ENCODE measurements around the gene PDCD11. TPM values are rescaled to one million over a fixed set of nuclear protein-coding genes. Genes with fewer than 3 reads are reported as not detected.

The PDCD11 gene
- total RNA-seq, 1 experiment from 2014 or later, result 78.8 TPM

- no peak for TF ChIP-seq E2F4 (CRISPR knock-in tag; IDR thresholded peaks at IDR 0.05; ENCODE audit: borderline replicate concordance, low read depth)
- TF ChIP-seq ATF1 (CRISPR knock-in tag; IDR thresholded peaks at IDR 0.05), result 0 out of 2 replicates have a peak, but pooled peaks have one; percentile 5
- Mint-ChIP-seq H3K27ac (peak overlapping the region; percentile 78), H3K9me3 (no peaks in the 10 kb centered on the region), H3K4me1 (peaks cover 25% of the 10 kb centered on the region), H3K27me3 (ENCODE audit: low read depth) (no peaks in the 10 kb centered on the region), H3K36me3 (peaks cover 64% of the 10 kb centered on the region), H3K4me3 (peak overlapping the region; percentile 100)
- DNase-seq (ENCODE audit: low spot score) (no peak), ATAC-seq (no peak)
- CTCF ChIA-PET, result interaction anchor here (0.6 to 1.3 kb wide), 3 partner anchors 89 to 561 kb away, joined by 3 read pairs; no protein-coding TSS in a partner anchor
- POLR2A ChIA-PET, result interaction anchor here (0.5 kb wide), 1 partner anchor 571 kb away, joined by 4 read pairs; no protein-coding TSS in a partner anchor
Observed at GRCh38 chr10:103396789-103397087, 312 bp downstream of the PDCD11 start.

- Mint-ChIP-seq H3K4me1 (peaks cover 25% of the 10 kb centered on the region), H3K4me3 (peak overlapping the region; percentile 100), H3K27me3 (ENCODE audit: low read depth) (no peaks in the 10 kb centered on the region), H3K9me3 (no peaks in the 10 kb centered on the region), H3K27ac (peak overlapping the region; percentile 78; the same call in 1 of the 2 replicates), H3K36me3 (peaks cover 64% of the 10 kb centered on the region)
- ChIA-PET POLR2A (interaction anchor here (0.5 kb wide), 1 partner anchor 572 kb away, joined by 4 read pairs; no protein-coding TSS in a partner anchor), CTCF (no interaction called here)
- no peak for ATAC-seq
- no peak for DNase-seq (ENCODE audit: low spot score)
- TF ChIP-seq MAX (CRISPR knock-in tag; IDR thresholded peaks at IDR 0.05) (no peak), ARID4B (CRISPR knock-in tag; IDR thresholded peaks at IDR 0.05; ENCODE audit: borderline replicate concordance) (no peak), ZNF532 (CRISPR knock-in tag; IDR thresholded peaks at IDR 0.05; ENCODE audit: borderline replicate concordance) (no peak), ZSCAN18 (CRISPR knock-in tag; IDR thresholded peaks at IDR 0.05) (no peak), FOXP4 (CRISPR knock-in tag; IDR thresholded peaks at IDR 0.05) (no peak), SMAD3 (CRISPR knock-in tag; IDR thresholded peaks at IDR 0.05; ENCODE audit: borderline replicate concordance) (no peak), USF1 (CRISPR knock-in tag; IDR thresholded peaks at IDR 0.05) (no peak), ZNF121 (CRISPR knock-in tag; IDR thresholded peaks at IDR 0.05) (no peak), TP53 (CRISPR knock-in tag; IDR thresholded peaks at IDR 0.05) (no peak), ZNF425 (CRISPR knock-in tag; conservative IDR thresholded peaks at IDR 0.05) (no peak)
Observed at GRCh38 chr10:103397191-103397825, 882 bp downstream of the PDCD11 start.
